Kidney (tissue), 14 donors: ENCODE data around the gene WDFY3. TPM values are rescaled to one million over a fixed set of nuclear protein-coding genes. Genes with fewer than 3 reads are reported as not detected.

Experiments
- DNase-seq, 5 donors: peaks; one replicate each; pipeline ENCODE4 v3.0.0-alpha.2; 2013 to 2020
- FAIRE-seq: peaks from 2 replicates; lab custom pipeline; 2012; peaks lifted over from hg19 to GRCh38; lab: Jason Lieb, UNC
- H3K27ac ChIP-seq, 2 donors: one replicate each; pipeline ENCODE4 v1.7.0; 2013; ENCODE audit warnings: low read depth in 2 of 2, low read length in 2 of 2, inconsistent platforms in 1 of 2
- H3K27me3 ChIP-seq: one replicate; pipeline ENCODE4 v1.7.1; 2013; ENCODE audit warnings: low read length, inconsistent platforms; ENCODE audit not compliant: control insufficient read depth, insufficient read depth
- H3K36me3 ChIP-seq, 3 donors: one replicate each; pipeline versions ENCODE4 v1.7.0 to v1.7.1; 2013; ENCODE audit warnings: low read length in 3 of 3, control low read depth in 1 of 3, inconsistent platforms in 1 of 3; ENCODE audit not compliant: insufficient read depth in 3 of 3, control insufficient read depth in 2 of 3
- H3K4me1 ChIP-seq, 3 donors: one replicate each; pipeline versions ENCODE4 v1.7.0 to v1.7.1; 2013; ENCODE audit warnings: low read length in 3 of 3, inconsistent platforms in 1 of 3, low read depth in 1 of 3; ENCODE audit not compliant: control insufficient read depth in 2 of 3, insufficient read depth in 2 of 3
- H3K4me3 ChIP-seq, 3 donors: one replicate each; pipeline versions ENCODE4 v1.7.0 to v1.8.1; 2013; ENCODE audit warnings: low read length in 3 of 3, control low read depth in 1 of 3, inconsistent platforms in 1 of 3
- H3K9ac ChIP-seq, 3 donors: one replicate each; pipeline versions ENCODE4 v1.7.0 to v1.7.1; 2013; ENCODE audit warnings: low read length in 3 of 3, control low read depth in 1 of 3, inconsistent platforms in 1 of 3
- H3K9me3 ChIP-seq, 3 donors: one replicate each; pipeline versions ENCODE4 v1.7.0 to v1.7.1; 2013; ENCODE audit warnings: low read length in 3 of 3, control low read depth in 1 of 3, inconsistent platforms in 1 of 3; ENCODE audit not compliant: control insufficient read depth in 2 of 3, insufficient read depth in 1 of 3
- intact Hi-C: fragments of 100-400 bp; cut with DNase I; formaldehyde crosslinking; loops from one replicate; pipeline ENCODE4 v1.11.1; 2022
- polyA plus RNA-seq: library from polyadenylated mRNA; stranded (reverse); fragments of 350-450 nt; fragmentation: Illumina TruSeq; extraction: RNeasy Lipid Tissue Mini Kit (QIAGEN cat#74804); gene quantifications from one replicate; pipeline ENCODE4 v1.2.3, GENCODE V29; 2014; ENCODE audit warnings: low read depth, low replicate concordance; ENCODE audit not compliant: insufficient read depth
- total RNA-seq: library from RNA; stranded (reverse); fragmentation: NEBNext Ultra II Directional; extraction: Animal tissue kit (Norgen Biotek cat#: 25700); gene quantifications from one replicate; pipeline ENCODE4 v1.2.1, GENCODE V29; 2021
- TF ChIP-seq, protein P1 (sequence below): IDR thresholded peaks from 3 replicates; pipeline ENCODE4 v1.5.1; 2012; ENCODE audit warnings: mild to moderate bottlenecking, moderate library complexity, borderline replicate concordance; ENCODE audit not compliant: insufficient read depth; ENCODE audit errors: extremely low read depth
- donor health status: control.
- donor health status: control.
- donor health status: control.
- donor health status: control.
- donor health status: control.
- donor health status: DM: yes; HTN: yes; CAD: no.
- donor health status: Normal renal cell carcinoma (clear cell type).

The WDFY3 gene
- total and polyA plus RNA-seq, 2 donors from 2014 or later = 9.4 to 151 TPM

- DNase-seq (no peak), FAIRE-seq (no peak)
- intact Hi-C loops = no loop called here
- Histone ChIP-seq H3K4me3 (no peak overlapping the region), H3K36me3 (no peaks in the 10 kb centered on the region), H3K9me3 (no peaks in the 10 kb centered on the region), H3K27ac (no peak overlapping the region), H3K27me3 (no peaks in the 10 kb centered on the region), H3K4me1 (peaks cover 0 to 14% (median 0%) of the 10 kb centered on the region in 3 donors), H3K9ac (no peak overlapping the region)
- TF ChIP-seq, protein P1, sequence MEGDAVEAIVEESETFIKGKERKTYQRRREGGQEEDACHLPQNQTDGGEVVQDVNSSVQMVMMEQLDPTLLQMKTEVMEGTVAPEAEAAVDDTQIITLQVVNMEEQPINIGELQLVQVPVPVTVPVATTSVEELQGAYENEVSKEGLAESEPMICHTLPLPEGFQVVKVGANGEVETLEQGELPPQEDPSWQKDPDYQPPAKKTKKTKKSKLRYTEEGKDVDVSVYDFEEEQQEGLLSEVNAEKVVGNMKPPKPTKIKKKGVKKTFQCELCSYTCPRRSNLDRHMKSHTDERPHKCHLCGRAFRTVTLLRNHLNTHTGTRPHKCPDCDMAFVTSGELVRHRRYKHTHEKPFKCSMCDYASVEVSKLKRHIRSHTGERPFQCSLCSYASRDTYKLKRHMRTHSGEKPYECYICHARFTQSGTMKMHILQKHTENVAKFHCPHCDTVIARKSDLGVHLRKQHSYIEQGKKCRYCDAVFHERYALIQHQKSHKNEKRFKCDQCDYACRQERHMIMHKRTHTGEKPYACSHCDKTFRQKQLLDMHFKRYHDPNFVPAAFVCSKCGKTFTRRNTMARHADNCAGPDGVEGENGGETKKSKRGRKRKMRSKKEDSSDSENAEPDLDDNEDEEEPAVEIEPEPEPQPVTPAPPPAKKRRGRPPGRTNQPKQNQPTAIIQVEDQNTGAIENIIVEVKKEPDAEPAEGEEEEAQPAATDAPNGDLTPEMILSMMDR = no peak
These were observed 64.7 kb downstream of the WDFY3 start for GRCh38 chr4:84901740-84902281.

- Histone ChIP-seq H3K27me3 (no peaks in the 10 kb centered on the region), H3K4me1 (peaks cover 0 to 14% (median 0%) of the 10 kb centered on the region in 3 donors), H3K9me3 (no peaks in the 10 kb centered on the region), H3K27ac (no peak overlapping the region), H3K36me3 (no peaks in the 10 kb centered on the region), H3K9ac (no peak overlapping the region), H3K4me3 (no peak overlapping the region)
- TF ChIP-seq, protein P1 = no peak
- intact Hi-C loops = no loop called here
- no peak for FAIRE-seq
- no peak for DNase-seq
These were observed 65.3 kb downstream of the WDFY3 start for GRCh38 chr4:84901173-84901572.

GRCh38 chr4:84899616-84900015 is 66.9 kb downstream of the WDFY3 start:
- intact Hi-C loops = no loop called here
- TF ChIP-seq, protein P1 = no peak
- no peak overlapping the region for H3K9ac ChIP-seq
- H3K9me3 ChIP-seq = no peaks in the 10 kb centered on the region
- no peak for FAIRE-seq
- H3K4me1 ChIP-seq = peaks cover 0 to 14% (median 2%) of the 10 kb centered on the region in 3 donors
- no peak overlapping the region for H3K4me3 ChIP-seq
- no peaks in the 10 kb centered on the region for H3K36me3 ChIP-seq
- DNase-seq = no peak
- H3K27me3 ChIP-seq = no peaks in the 10 kb centered on the region
- H3K27ac ChIP-seq = no peak overlapping the region

- TF ChIP-seq, protein P1 = no peak
- Histone ChIP-seq H3K9ac (no peak overlapping the region), H3K36me3 (no peaks in the 10 kb centered on the region), H3K27me3 (no peaks in the 10 kb centered on the region), H3K4me3 (no peak overlapping the region), H3K9me3 (no peaks in the 10 kb centered on the region), H3K27ac (no peak overlapping the region), H3K4me1 (peaks cover 0 to 11% (median 7%) of the 10 kb centered on the region in 3 donors)
- FAIRE-seq (no peak), DNase-seq (no peak)
- intact Hi-C loops = no loop called here
These were observed 69.0 kb downstream of the WDFY3 start for GRCh38 chr4:84897516-84897915.
